SJSA1 (cell line): Measurements from ENCODE around the gene SPDYE2. TPM values are rescaled to one million over a fixed set of nuclear protein-coding genes. Genes with fewer than 3 reads are reported as not detected.
"Not testable (repeated sequence)": the region's sequence is repeated elsewhere in the genome, so short reads cannot be mapped to it uniquely, and the experiment has no call there.

Source experiments
- DNase-seq, 2 experiments: peaks; one replicate each; pipeline ENCODE4 v3.0.0-alpha.2; 2015 to 2020; ENCODE audit warnings: low spot score in 2 of 2, low read depth in 1 of 2
- H3K27ac ChIP-seq: fragments of 250-450 bp; sonication (Bioruptor Pico); 2 replicates; pipeline ENCODE4 v1.5.1; 2020; ENCODE audit warnings: mild to moderate bottlenecking, moderate library complexity
- H3K27me3 ChIP-seq: fragments of 250-450 bp; sonication (Bioruptor Pico); replicated peaks from 2 replicates; pipeline ENCODE4 v1.5.1; 2020; ENCODE audit warnings: mild to moderate bottlenecking, moderate library complexity
- H3K36me3 ChIP-seq: fragments of 250-450 bp; sonication (Bioruptor Pico); 2 replicates; pipeline ENCODE4 v1.5.1; 2020; ENCODE audit warnings: mild to moderate bottlenecking
- H3K4me1 ChIP-seq: fragments of 250-450 bp; sonication (Bioruptor Pico); replicated peaks from 2 replicates; pipeline ENCODE4 v1.6.1; 2021; ENCODE audit warnings: mild to moderate bottlenecking
- H3K4me3 ChIP-seq: fragments of 250-450 bp; sonication (Bioruptor Pico); 2 replicates; pipeline ENCODE4 v1.5.1; 2020; ENCODE audit warnings: mild to moderate bottlenecking
- H3K9me3 ChIP-seq: fragments of 250-450 bp; sonication (Bioruptor Pico); replicated peaks from 2 replicates; pipeline ENCODE4 v1.5.1; 2020; ENCODE audit warnings: mild to moderate bottlenecking
- total RNA-seq: library from RNA; depleted of rRNA; stranded (reverse); fragments of >200 nt; shearing (Covaris generic); gene quantifications from 2 replicates; pipeline ENCODE4 v1.2.3, GENCODE V29; 2014

The SPDYE2 gene
- total RNA-seq, 1 experiment from 2014 or later, result not detected

DNA sequence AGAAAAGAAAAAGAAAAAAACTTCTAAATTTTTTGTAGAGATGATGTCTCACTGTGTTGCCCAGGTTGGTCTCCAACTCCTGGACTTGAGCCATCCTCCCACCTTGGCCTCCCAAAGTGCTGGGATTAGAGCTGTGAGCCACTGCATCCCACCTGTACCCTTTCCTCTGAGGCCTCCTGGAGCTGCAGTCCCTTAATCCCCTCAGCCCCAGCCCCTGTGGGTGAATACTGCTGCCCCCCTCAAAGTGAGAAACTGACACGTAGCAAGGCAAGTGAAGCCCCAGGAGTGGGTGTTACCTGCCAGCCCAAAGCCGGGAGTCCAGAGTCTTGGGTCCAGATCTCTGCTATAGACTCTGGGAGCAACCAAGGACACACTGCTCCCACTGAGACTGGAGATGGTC is 26.2 kb upstream of the SPDYE2 start:
- not testable (repeated sequence) for H3K9me3 ChIP-seq, H3K36me3 ChIP-seq, H3K4me1 ChIP-seq, H3K4me3 ChIP-seq, H3K27ac ChIP-seq, H3K27me3 ChIP-seq
- peak in 1 of 2 experiments; percentile 52 for DNase-seq

DNA sequence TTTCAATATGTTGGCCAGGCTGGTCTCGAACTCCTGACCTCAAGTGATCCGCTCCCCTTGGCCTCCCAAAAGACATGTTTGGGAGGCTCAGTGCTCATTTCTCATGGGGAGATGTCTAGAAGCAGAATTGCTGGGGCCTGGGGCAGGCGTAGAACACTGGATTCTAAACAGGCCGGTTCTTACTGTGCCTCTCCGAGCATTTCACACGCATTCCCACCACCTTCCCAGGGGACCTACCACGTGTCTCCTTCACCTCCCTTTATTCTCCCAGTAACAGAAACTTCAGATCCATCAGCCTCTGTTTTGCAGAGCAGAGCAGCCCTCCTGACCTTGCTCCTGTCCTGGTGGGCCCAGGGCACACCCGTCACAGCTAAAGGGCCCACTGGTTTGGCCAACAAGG is 23.8 kb upstream of the SPDYE2 start:
- H3K36me3 ChIP-seq, result not testable (repeated sequence)

GRCh38 chr7:102527822-102528793 is 22.9 kb upstream of the SPDYE2 start:
- not testable (repeated sequence) for H3K9me3 ChIP-seq, H3K4me1 ChIP-seq, H3K27ac ChIP-seq, H3K4me3 ChIP-seq, H3K27me3 ChIP-seq, H3K36me3 ChIP-seq
- DNase-seq, result peak in 1 of 2 experiments; percentile 38

More for the DNA sequence above, 23.8 kb upstream of the SPDYE2 start:
- not testable (repeated sequence) for H3K27ac ChIP-seq, H3K4me1 ChIP-seq, H3K9me3 ChIP-seq, H3K4me3 ChIP-seq, DNase-seq, H3K27me3 ChIP-seq

DNA sequence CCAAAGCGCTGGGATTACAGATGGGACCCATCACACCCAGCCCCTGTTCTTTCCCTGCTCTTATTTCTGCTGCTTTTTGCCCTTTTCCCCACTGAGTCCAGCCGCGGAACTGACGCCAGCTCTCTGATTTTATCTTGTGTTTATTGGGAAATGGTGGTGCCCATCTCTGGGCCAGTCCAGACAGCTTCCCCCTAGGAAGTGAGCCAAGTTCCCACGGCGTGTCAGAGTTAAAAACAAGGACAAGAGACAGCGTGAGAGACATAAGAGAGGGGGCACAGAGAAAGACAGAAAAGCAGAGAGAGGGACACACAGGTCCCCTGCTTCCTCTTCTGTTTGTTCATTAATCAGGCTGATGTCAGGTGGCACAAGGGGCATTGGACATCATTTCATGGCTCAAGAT is 19.4 kb upstream of the SPDYE2 start:
- not testable (repeated sequence) for H3K9me3 ChIP-seq, H3K4me1 ChIP-seq, H3K27ac ChIP-seq, H3K27me3 ChIP-seq, H3K4me3 ChIP-seq, H3K36me3 ChIP-seq
- DNase-seq, result peak in 1 of 2 experiments; percentile 36

DNA sequence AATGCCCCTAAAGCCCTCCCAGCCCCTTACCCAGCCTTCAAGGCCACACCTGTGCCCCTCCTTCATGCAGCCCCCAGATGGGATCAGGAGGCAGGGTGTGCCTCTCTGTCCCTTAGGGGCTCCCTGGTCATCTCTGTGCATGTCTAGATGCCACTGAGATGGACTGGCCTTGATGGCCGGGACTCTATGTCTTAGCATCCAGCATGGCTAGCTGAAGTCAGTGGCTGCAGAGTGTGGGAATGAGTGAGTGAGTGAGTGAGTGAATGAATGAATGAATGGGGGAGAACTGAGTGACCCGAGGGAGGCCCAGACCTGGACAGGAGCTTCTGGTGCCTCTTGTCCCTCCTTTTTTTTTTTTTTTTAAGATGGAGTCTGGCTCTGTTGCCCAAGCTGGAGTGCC is 18.9 kb upstream of the SPDYE2 start:
- not testable (repeated sequence) for H3K4me1 ChIP-seq, H3K9me3 ChIP-seq, H3K27ac ChIP-seq, H3K4me3 ChIP-seq, DNase-seq, H3K27me3 ChIP-seq, H3K36me3 ChIP-seq

DNA sequence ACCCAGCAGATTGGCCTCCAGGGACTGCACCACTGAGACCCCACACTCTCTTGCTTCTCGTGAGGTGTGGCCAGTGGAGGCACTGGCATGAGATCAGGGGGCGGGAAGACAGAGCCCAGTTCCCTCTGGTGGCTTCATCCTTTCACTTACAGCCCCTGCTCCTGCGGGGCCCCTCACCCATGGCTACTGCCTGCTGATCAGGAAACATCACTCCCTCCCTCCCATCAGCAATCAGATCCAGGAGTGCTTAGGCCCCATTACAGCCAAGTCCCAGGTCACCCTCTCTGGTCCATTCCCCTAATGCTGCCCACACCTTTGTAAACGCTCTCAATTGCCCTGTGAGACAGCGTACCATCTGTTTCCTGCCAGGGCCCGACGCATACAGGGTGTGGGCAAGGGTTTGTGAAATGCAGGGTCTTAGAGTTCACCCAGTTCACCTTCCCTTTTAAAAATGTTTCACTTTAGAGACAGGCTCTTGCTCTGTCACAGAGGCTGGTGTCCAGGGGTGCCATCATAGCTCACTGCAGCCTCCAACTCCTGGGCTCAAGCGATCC is 15.9 kb upstream of the SPDYE2 start:
- H3K27me3 ChIP-seq, H3K4me3 ChIP-seq, H3K36me3 ChIP-seq, H3K27ac ChIP-seq, H3K9me3 ChIP-seq, H3K4me1 ChIP-seq: not testable (repeated sequence)
- peak; percentile 0 to 14 for DNase-seq

- H3K9me3 ChIP-seq, H3K4me1 ChIP-seq, H3K27ac ChIP-seq, H3K4me3 ChIP-seq, H3K36me3 ChIP-seq, H3K27me3 ChIP-seq: not testable (repeated sequence)
- DNase-seq, result peak in 1 of 2 experiments; percentile 16
Observed at GRCh38 chr7:102540604-102541003, 10.4 kb upstream of the SPDYE2 start.

DNA sequence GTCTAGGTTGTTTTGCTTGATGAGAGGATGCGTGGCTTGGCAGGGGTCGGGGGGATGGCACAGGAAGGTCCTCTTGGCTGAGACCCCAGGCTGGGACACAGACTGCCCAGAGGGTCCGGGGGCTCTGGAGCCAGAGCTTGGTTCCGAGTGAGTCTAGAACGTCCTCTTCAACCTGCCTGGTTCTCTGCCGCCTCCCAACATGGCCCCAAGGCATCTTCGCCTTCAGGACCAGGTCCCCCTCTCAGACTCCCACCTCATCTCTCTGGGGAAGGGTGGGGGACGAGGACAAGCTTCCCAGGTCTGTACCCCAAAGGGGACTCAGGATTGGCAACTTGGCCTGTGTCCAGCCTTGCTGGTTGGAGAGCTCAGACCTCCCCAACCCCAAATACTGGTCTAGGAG is 8.9 kb upstream of the SPDYE2 start:
- H3K36me3 ChIP-seq, H3K4me3 ChIP-seq, H3K9me3 ChIP-seq, H3K27ac ChIP-seq, H3K4me1 ChIP-seq, H3K27me3 ChIP-seq: not testable (repeated sequence)
- DNase-seq, result peak in 1 of 2 experiments; percentile 33

GRCh38 chr7:102542771-102543170 is 8.3 kb upstream of the SPDYE2 start:
- H3K9me3 ChIP-seq, H3K27ac ChIP-seq, H3K36me3 ChIP-seq, H3K4me3 ChIP-seq, H3K27me3 ChIP-seq, H3K4me1 ChIP-seq: not testable (repeated sequence)
- peak in 1 of 2 experiments; percentile 30 for DNase-seq

DNA sequence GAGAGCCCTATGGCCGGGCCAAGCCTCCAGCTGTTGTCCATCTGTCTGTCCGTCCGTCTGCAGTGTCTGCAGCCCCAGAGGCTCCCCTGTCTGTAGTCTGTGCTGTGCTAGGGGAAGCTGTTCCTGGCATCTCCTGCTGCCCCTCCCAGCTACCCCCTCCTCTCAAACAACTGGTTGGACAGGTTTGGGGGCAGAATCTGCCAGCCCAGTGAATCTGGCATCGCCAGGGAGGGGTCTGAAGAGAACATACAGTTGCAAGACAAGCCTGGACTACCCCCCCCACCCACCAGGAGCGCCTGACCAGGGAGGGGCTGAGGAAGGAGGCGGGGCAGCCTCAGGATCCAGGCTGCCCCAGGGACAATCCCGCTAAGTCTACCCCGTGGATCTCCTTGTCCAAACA is 7.4 kb upstream of the SPDYE2 start, which contains the start of gene UPK3BL2:
Gene UPK3BL2, minus strand, starts transcription at position 101 of the 400 bp plus-strand sequence. Its CDS starts 60 bp downstream, at position 41.
- H3K27me3 ChIP-seq, result not testable (repeated sequence)

DNA sequence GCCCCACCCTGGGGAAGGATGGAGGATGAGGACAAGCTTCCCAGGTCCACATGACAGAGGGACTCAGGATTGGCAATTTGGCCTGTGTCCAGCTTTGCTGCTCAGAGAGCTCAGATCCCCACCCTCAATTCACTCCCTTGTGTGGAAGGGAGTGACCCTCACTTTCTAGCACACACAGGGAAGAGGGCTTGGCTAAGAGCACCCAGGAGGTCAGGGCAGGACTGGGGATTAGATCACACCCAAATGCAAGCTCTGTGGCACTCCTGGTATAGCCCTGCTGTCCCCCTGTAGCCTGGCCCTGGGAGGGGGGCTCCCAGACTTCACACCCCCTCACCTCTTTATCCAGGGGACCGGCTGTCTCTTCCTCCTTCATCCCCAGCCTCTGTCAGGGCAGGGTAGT is 6.7 kb upstream of the SPDYE2 start:
- H3K36me3 ChIP-seq, H3K4me1 ChIP-seq, H3K4me3 ChIP-seq, H3K9me3 ChIP-seq, H3K27me3 ChIP-seq, H3K27ac ChIP-seq, DNase-seq: not testable (repeated sequence)

More for the DNA sequence above, 7.4 kb upstream of the SPDYE2 start, which contains the start of gene UPK3BL2:
- not testable (repeated sequence) for H3K36me3 ChIP-seq, H3K27ac ChIP-seq, H3K4me3 ChIP-seq, H3K4me1 ChIP-seq, DNase-seq, H3K9me3 ChIP-seq

GRCh38 chr7:102545288-102545687 is 5.7 kb upstream of the SPDYE2 start:
- H3K9me3 ChIP-seq, DNase-seq, H3K27me3 ChIP-seq, H3K36me3 ChIP-seq, H3K27ac ChIP-seq, H3K4me1 ChIP-seq, H3K4me3 ChIP-seq: not testable (repeated sequence)

DNA sequence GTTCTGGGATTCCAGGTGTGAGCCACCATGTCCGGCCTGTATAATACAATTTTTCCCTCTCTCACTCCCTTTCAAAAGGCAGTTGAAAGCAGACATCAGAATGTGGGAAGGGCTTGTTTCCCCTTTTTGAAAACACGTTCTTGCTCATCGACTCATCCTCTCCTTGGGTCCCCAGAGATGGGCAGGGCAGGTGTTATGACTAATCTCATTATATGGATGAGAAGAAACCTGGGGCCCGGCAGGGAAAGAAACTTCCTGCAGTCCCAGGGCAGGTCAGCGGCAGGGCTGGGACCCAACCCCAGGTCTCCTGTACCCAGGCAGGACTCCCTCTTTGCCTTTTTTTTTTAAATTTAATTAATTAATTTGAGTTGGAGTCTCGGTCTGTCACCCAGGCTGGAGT is 4.7 kb upstream of the SPDYE2 start:
- H3K4me1 ChIP-seq, H3K27ac ChIP-seq: not testable (repeated sequence)
- peak in 1 of 2 experiments; percentile 32 for DNase-seq

DNA sequence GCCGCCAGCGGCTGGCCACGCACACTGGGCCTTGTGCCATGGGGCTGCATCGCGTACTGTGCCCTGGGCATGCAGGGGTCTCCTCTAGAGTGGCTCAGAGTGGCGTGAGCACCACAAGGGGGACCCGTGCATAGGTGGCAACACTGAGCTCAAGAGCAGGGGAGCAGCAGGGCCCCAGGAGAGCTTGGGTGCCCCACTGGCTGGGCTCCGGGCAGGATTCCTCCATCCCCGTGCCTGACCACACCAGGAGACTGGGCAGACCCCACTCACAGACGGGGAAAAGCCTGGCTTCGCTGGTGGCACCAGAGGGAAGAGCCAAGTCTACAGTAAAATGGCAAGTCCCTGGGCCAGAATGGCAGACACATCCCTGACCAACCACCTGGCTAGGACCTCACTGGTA is 17.6 kb downstream of the SPDYE2 start:
- not testable (repeated sequence) for H3K9me3 ChIP-seq, H3K27me3 ChIP-seq, H3K4me3 ChIP-seq, H3K36me3 ChIP-seq, H3K4me1 ChIP-seq, H3K27ac ChIP-seq
- peak in 1 of 2 experiments; percentile 37 for DNase-seq

More for the DNA sequence above, 4.7 kb upstream of the SPDYE2 start:
- not testable (repeated sequence) for H3K36me3 ChIP-seq, H3K27me3 ChIP-seq, H3K9me3 ChIP-seq, H3K4me3 ChIP-seq
